ENCODE results near the gene ATE1.

Gene ATE1

DNA sequence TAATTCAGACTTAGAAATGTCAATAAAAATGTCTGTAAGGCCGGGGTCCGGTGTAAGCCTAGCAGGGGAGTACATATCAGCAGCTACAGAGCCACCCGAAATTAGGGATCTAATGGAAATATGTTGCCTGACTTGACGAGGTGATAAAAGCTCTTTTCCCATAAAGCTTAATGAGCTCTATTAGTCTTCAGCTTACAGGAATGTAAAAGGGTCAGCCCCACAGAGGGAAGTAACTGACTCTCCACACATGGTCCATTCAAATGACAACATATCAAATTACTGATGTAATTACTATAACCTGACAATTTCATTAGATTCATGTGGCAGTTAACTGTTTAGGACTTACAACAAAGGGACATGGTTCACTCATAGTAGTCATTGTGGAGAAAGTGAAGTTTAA, 62.3 kb downstream of the ATE1 start:
- no peak for DNase-seq (ENCODE audit: low read depth)

DNA sequence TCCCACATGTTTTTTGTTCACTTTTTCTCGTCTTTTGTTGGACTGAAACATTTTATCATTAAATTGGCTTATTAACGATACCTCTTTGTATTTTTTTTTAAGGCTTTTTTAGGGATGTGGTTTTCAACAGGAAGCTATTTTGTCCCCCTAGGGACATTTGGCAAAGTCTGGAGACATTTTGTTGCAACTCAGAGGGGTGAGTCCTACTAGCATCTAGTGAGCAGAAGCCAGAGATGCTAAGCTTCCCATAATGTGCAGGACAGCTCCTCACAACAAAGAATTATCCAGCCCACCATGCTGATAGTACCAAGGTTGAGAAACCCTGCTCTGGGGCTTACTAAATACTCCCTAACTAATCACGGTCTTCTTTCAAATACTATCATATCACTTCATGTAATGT, 63.2 kb downstream of the ATE1 start:
- no peak for DNase-seq (ENCODE audit: low read depth)

DNA sequence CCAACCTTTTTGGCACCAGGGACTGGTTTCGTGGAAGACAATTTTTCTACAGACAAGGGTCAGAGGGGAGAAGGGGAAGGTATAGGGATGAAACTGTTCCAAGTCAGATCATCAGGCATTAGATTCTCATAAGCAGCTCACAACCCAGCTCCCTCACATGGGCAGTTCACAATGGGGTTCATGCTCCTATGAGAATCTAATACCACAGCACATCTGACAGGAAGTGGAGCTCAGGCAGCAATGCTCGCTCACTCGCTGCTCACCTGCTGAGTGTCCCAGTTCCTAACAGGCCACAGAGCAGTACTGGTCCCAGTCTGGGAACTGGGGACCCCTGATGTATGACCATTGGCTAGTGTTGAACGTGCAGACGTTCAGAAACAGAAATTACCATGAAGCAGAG, 63.7 kb downstream of the ATE1 start:
- no peak for DNase-seq (ENCODE audit: low read depth)

DNA sequence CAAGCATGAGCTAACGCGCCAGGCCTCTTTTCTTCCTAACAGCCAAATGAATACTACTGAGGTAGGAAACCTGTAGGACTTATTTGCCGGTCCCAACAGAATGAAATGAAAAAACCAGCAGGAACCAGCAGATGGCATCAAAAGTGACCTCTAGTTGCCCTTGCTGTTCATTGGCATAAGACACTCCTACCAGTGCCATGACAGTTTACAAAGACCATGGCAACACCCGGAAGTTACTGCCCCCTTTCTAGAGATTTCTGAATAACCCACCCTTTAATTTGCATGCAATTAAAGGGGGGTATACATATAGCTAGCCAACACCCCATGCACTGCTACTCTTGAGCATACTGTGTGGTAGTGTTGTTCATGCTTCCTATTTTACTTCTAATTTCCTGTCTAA, 65.2 kb downstream of the ATE1 start:
- DNase-seq (ENCODE audit: low read depth) = no peak

DNA sequence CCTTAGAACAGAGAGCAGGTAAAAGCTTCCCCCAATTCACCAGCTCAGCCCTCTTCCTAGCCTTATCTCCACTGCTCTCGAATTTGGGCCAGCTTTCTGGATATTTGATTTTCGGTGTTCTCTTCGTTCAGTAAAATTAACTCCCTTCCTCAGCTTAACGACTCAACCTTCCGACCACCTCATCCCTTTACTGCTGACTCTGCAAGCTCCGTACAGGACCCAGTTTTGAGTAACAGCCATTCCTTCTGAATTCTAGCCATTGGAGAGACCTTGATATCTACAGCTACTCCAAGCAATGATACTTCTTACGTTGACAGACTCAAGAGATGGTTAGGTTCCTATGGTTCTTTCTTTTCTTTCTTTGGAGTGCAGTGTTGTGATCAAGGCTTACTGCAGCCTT, 65.8 kb downstream of the ATE1 start:
- DNase-seq (ENCODE audit: low read depth) = no peak

DNA sequence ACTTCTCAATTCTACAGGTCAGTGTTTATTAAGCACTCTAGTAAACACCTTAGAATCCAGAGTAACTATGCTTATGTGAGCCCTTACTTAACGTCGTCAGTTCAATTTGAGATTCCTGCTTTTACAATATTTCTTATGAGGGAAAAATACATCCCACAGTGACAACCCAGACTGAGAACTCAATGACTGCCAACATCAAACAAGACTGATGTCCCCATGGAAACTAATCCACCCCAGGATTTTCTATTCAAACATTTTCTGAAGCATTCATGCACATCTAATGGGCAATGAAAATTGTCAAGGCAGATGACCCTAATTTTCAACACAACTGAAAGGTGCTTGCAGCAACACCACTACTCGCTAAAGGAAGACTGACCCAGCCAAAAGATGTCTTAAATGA, 67.0 kb downstream of the ATE1 start:
- no peak for DNase-seq (ENCODE audit: low read depth)

DNA sequence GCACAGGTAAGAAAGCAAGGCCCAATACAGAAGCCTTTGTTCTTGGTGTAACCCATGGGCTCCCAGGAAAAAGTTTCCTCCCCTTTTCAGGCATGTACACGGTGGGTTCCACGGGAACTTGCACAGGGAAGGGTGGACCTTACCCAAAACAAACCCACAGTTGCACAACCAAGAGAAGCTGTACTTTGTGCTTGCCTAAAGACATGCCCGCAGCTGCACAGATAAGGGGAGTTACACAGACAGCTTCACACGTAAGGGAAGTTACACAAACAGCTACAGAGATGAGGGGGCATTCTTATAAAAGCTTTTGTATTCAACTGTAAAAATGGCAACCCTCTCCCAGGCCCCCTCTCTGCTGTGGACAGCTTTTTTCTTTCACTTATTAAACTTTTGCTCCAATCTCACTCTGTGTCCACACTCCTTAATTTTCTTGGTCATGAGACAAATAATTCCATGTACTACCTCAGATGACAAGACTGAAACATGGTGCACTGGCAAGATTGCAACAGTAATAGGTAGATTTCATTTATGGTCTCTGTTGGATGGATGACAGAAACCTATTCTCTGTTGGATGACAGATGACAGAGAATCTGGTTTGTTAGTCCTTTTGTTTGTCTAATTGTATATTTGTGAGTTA, 72.9 kb downstream of the ATE1 start:
- no peak for DNase-seq (ENCODE audit: low read depth)

DNA sequence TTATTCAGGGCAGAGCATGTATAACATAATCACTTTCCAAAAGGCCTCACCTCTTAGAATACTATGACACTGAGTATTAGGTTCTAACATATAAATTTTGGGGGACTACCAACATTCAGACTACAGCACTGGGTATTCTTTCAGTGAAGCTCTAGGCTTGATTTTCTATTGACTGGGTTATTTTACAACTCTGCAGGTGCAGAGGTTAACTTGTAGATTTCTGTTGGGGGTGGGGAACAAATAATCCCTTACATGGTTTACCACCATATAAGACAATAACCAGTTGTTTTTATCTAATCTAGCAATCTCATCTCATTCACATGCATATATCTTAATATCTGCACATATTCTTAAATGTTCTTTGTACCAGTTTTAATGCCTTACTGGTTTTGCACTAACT, 73.9 kb downstream of the ATE1 start:
- DNase-seq (ENCODE audit: low read depth) = no peak

DNA sequence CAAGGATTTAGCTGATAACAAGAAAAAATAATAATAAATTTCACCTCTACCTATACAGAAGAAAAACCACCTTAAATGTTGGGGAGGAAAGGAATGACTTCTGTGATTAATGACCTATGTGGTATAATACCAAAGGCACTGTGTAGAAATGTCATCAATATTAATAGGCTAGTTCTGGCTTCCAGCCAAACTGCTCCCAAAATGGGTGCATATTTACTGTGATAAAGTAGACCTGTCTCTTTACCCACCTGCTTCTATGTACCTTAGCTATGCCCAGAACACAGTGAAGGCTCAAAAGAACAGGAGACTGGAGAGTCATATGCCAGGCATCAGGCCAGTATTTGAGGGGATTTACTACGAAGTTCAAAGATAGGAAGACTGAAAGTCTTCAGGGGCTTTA, 76.0 kb downstream of the ATE1 start:
- no peak for DNase-seq (ENCODE audit: low read depth)

DNA sequence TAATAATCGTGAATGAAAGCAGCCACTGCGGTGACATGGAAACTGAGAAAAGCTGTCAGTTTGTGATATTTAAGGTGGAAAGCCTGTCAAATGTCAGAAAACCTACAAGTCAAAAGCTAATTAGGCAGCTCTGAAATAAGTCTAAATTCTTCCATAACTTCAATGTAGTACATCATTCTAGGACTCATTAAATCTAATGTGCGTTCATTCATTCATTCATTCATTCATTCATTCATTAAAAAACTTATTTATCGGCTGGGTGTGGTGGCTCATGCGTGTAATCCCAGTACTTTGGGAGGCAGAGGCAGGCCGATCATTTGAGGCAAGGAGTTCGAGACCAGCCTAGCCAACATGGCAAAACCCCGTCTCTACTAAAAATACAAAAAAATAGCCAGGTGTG, 79.7 kb downstream of the ATE1 start:
- DNase-seq (ENCODE audit: low read depth) = no peak

DNA sequence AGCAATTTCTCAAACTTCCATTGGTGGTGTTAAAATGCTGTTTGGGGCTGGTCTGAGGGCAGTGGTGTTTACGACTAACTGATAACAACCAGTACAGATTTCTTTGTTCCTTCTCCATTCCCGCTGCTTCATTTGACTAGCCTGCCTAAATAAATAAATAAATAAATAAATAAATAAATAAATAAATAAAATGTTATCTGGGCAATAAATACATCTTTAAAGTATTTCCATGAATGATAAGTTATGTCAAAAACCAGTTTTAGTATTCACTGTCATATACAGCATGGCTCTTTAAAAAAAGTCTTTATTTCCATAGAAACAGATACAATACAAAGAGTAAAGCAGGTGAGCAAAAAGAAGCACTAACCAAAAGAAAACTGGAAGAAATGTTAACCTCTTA, 81.3 kb downstream of the ATE1 start:
- no peak for DNase-seq (ENCODE audit: low read depth)

DNA sequence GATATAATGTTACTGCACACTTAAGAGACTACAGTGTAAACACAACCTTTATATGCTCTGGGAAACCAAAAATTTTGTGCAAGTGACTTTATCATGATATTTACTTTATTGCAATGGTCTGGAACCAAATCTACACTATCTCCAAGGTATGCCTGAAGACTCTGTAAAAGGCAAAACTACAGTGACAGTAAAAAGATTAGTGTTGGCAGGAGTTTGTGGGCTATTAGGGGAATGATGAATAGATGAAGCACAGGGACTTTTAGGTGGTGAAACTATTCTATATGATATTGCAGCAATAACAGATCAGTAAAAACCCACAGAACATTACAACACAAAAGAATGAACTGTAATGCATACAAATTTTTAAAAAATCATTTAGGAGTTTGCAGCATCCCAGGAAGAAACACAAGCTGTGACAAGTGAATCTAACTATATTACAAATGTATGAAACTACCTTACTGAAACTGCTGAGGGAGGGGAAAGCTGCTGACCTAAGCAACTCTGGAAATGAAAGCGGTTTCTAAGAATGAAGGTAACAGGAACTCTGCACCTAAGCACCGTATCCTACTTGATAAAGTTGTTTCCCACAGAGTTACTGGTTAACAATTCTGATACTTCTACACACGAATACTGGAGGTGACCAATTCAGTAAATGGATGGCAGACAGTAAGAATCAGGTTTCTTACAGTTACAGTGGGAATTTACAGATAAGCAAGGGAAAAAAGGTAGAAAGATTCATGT, 82.6 kb downstream of the ATE1 start:
- DNase-seq (ENCODE audit: low read depth) = no peak

DNA sequence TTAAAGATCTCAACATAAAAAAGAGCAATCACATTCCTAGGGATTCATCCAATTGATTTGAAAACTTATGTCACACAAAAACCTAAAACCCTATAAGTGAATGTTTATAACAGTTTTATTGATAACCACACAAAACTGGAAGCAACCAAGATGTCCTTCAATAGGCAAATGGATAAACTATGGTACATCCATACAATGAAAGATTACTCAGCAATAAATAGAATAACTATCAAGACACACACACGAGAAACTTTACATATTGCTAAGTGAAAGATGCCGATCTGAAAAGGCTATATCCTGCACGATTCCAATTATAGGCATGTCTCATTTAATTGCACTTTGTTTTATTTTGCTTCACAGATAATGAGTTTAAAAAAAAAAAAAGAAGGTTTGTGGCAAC, 83.3 kb downstream of the ATE1 start:
- DNase-seq (ENCODE audit: low read depth) = no peak

DNA sequence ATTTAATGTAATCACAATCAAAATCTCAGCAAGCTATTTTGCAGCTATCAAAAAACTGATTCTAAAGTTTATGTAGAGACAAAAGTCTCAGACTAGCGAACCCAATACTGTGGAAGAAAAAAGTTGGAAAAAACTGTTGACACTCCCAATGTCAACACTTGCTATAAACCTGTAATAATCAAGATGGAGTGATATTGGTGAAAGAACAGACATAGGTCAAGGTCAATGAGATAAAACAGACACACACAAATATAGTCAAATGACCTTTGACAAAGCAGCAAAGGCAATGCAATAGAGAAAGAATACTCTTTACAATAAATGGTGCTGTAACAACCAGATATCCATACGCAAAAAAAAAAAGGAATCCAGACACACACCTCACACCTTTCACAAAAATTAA, 84.5 kb downstream of the ATE1 start:
- DNase-seq (ENCODE audit: low read depth) = no peak

DNA sequence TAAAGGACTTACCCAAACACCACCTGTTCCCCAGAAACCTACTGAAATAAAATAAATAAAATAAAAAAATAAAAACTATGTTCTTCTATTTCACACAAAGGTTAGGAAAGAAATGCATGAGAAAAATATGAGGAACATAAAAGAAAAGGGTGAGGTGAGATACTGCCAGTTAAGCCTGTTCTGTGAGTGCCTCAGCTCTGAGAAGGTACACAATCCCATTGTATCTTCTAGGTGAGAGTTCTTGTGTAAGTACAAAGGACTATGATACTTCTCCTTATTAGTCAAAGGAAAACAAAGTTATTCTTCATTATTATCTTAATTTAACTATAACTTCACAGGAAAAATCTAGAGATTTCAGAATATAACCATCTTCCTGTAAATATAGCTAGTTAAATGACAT, 86.0 kb downstream of the ATE1 start:
- DNase-seq (ENCODE audit: low read depth) = no peak

DNA sequence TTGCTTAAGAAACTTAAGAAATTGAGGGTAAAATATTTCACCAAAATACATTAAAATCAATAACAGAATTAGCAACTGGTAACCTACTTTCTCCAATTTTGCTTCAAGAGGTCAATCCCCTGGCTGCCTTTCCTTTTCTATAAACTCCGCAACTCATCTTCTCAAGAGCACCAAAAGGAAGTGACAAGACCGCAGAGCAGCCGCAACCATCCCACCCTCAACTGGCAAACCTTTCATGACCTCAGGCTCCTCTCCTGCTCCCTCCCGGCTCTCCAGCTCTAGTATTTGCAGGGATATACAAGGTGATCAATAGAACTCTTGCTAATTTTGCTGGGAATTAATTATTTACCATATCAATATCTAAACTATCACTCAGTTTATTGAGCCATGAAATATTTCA, 88.9 kb downstream of the ATE1 start:
- no peak for DNase-seq (ENCODE audit: low read depth)

DNA sequence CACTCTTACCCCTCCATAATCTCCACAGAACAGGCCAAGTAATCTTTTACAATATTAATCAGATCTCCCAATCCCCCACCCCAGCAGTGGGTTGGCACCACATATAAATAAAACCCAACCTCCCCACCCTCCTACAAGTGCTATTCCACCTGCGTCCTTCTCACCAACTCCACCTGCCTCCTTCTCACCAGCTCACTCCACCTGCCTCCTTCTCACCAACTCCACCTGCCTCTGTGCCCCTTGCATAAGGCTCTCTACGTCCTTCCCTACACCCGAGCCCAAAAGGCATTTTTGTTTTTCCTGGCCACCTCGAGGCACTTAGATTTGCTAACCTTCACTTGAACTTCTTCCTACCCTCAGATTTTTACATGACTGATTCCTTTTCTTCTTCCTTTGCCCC, 89.7 kb downstream of the ATE1 start:
- DNase-seq (ENCODE audit: low read depth) = no peak

DNA sequence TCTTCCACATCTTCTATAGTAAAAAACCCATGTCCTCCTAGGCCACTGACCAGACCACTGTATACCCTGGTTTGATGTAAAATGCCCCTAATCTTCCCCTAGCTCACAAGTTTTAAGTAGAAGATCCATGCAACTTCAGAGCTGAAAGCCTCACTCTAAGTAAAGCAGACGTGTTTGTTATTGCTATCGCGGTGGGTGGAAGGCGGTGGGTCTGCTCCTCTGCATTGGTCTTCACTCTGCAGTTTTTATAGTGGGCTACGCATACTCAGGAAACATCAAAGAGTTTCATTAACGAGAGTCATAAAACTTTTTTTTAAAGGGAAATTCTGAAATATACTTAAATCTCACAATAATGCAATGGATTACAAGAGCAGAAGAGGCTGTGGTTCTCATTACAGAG, 91.7 kb downstream of the ATE1 start:
- no peak for DNase-seq (ENCODE audit: low read depth)

DNA sequence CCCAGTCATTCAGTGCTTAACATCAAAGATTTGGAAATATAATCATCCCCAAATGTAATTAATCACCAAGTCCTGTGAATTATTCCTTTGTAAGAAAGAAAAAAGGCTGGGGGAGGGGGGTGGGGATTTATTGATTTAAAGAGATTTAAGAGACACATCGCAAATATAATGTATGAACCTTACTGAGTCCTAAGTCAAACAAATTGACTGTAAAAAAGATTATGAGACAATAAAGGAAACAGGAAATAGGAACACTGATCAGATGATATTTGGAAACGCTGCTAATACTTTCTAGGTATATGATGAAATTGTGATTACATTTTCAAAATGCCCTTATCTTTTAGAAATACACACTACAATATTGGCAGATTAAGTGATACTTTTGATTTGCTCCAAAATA, 92.5 kb downstream of the ATE1 start:
- no peak for DNase-seq (ENCODE audit: low read depth)

DNA sequence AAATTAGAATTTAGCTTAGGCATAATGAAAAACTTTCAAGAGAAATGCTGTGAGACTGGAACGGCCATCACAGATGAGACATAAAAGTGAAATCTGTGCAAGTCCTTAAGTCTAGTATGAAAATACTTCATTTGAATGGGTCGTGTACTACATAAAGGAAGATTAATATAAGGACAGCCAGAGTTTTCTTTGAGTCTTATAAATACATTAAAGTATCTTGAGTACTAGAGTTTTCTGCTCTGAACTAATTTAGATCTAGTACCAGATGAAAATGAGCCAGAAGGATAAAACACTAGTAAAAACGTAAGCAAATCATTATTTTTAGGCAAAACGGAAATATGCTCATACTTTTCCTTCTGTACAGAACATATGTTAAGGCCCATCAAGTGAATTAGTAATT, 93.1 kb downstream of the ATE1 start:
- no peak for DNase-seq (ENCODE audit: low read depth)

DNA sequence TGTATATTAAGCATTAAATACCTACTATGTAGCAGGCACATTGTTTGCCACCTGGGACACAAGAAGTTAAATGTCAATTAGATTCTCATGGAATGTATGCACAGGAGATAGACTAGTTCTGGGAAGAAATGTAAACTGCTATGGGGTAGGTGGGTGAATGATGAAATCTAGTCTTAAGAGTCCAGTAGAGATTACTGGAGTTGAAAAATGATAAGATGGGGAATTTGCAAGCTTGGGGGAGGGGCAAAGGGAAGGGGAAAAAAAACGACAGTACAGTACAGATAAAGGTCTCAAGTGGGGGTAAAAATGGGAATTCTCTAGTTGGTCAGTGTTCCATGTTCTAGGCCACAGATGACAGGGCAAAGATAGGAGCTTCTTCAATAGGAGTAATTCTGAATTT, 94.4 kb downstream of the ATE1 start:
- DNase-seq (ENCODE audit: low read depth) = no peak

DNA sequence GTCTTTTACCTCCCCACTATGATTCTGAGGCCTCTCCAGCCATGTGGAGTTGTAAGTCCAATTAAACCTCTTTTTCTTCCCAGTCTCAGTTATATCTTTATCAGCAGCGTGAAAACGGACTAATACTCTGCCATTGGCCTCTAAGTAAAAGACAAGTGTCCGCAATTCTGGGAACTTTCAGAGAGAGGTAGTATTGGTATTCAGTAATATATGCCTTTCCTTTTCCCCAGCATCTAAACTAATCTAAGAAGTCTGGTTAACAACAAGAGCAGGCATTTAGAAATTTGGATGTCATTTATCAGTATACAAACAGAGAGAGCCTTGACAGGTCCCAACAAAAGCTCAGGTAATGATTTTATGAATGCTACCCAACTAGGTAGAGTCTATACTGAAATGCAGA, 95.2 kb downstream of the ATE1 start:
- DNase-seq (ENCODE audit: low read depth) = no peak

DNA sequence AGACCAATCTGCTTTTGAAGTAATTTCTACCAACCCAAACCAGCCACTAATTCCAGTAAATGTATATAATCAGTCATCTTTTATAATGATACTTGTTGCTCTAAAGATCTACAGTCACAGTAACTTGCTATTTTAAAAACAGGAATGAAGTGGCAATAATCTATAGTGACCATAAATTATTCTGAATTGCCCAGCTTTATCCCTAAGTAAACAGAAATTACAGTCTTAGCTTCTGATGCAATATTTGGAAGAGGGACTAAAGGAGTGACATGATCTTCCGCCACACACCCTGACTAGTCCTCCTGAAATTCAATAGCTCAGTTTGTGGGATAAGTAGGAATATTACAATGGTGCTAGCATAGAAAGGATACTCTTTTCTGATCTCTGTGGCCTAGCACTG, 96.1 kb downstream of the ATE1 start:
- no peak for DNase-seq (ENCODE audit: low read depth)

DNA sequence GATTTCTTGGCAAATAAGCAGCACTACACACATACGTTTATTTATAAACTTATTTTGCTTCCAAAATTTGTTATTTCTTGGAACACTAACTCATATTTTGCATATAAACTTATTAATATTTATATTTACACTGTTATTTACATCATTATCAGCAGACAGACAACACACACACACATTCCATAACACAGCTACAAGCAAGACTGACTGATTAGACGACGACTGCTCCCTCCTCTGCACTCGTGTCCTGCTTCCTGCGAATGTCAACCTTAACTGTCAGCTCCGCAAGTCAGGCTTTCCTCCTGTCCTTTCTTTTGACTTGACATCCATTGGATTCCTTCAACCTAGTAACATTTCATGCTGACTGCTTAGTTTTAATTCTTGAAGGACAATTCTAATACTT, 96.6 kb downstream of the ATE1 start:
- DNase-seq (ENCODE audit: low read depth) = no peak
